ENCODE results near the gene RPL7L1. TPM values are rescaled to one million over a fixed set of nuclear protein-coding genes. Genes with fewer than 3 reads are reported as not detected.
"Not testable (repeated sequence)": the region's sequence is repeated elsewhere in the genome, so short reads cannot be mapped to it uniquely, and the experiment has no call there.

The RPL7L1 gene
- total RNA-seq, 1 experiment from 2014 or later, result 104 TPM

DNA sequence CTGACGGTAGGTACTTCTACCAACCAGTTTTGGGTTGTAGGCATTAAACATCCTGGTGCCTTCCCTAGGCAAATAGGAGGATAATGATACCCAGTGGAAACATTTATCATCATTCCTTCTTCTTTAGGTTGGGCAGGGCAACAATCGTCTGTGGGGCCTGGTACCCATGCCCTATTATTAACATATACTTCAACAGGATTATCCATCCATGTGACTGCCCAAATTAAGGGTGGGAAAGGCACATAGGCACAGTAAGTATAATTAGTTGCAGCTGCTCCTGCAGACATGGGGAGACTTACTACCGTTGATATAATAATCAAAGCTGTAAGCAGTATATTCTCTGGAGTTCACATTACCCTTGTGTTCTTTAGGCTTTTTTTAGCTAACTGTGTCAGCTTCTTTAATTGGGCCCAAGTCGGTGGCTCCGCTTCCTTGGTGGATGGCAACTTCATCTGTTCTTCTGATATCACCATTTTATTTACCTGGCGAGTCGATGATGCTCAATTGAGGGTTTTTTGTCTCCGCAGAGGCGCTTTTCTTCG, 16.8 kb downstream of the RPL7L1 start:
- DNase-seq, result no peak
- Histone ChIP-seq H3K4me1 (ENCODE audit: low read length) (peaks cover 42% of the 10 kb centered on the region), H2AFZ (ENCODE audit: low read length) (no peak overlapping the region), H3K9me3 (ENCODE audit: low read length) (no peaks in the 10 kb centered on the region), H3K27me3 (ENCODE audit: low read length) (no peaks in the 10 kb centered on the region), H4K20me1 (ENCODE audit: insufficient read depth, low read depth, low read length) (no peaks in the 10 kb centered on the region), H3K9ac (ENCODE audit: low read length) (no peak overlapping the region), H3K9me2 (replicated peaks; ENCODE audit: insufficient read depth, low read length) (no peaks in the 10 kb centered on the region), H3K4me3 (ENCODE audit: low read length) (no peak overlapping the region), H3K36me3 (ENCODE audit: insufficient read depth, low read length) (no peaks in the 10 kb centered on the region), H3K27ac (ENCODE audit: low read length) (no peak overlapping the region), H3K4me2 (ENCODE audit: low read depth, low read length, poor library complexity, severe bottlenecking) (no peak overlapping the region), H3K79me2 (ENCODE audit: low read length) (no peaks in the 10 kb centered on the region)

DNA sequence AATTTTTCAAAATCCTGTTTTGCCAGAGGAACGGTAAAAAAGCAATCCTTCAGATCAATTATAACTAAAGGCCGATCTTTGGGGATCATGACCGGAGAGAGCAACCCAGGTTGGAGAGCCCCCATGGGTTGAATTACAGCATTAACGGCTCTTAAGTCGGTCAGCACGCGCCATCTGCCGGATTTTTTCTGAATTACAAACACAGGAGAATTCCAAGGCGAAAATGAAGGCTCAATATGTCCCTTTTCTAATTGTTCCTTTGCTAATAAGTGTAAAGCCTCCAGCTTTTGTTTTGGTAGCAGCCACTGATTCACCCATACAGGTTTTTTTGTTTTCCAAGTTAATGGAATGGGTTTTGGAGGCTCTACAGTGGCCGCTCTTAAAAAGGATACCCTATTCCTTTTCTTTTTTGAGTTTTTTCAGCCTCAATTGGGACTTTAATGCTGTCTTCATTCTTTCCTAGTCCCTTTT, 19.5 kb downstream of the RPL7L1 start:
- DNase-seq, result peak; percentile 94
- Histone ChIP-seq H2AFZ (ENCODE audit: low read length) (no peak overlapping the region; the same call in 1 of the 2 replicates), H3K9ac (ENCODE audit: low read length) (no peak overlapping the region)

DNA sequence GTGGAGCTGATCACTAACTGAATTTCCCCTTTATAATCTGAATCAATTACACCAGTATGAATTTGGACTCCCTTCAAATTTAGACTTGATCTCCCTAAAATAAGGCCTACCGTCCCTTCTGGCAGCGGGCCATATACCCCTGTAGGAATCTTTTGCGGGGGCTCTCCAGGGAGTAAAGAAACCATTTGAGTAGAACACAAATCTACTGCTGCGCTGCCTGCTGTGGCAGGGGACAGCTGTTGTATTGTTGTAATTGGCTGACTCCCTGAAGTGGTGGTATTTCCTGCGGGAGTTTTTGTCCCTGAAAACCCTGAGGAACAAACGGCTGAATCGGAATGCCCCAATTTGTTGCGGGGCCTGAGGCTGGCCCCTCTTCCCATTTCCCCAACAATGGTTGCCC, 20.5 kb downstream of the RPL7L1 start:
- H4K20me1 ChIP-seq (ENCODE audit: insufficient read depth, low read depth, low read length), result no peaks in the 10 kb centered on the region
- no peaks in the 10 kb centered on the region for H3K9me3 ChIP-seq (ENCODE audit: low read length)
- no peaks in the 10 kb centered on the region for H3K79me2 ChIP-seq (ENCODE audit: low read length)
- no peak overlapping the region for H3K27ac ChIP-seq (ENCODE audit: low read length)
- H2AFZ ChIP-seq (ENCODE audit: low read length), result no peak overlapping the region
- no peak overlapping the region for H3K4me2 ChIP-seq (ENCODE audit: low read depth, low read length, poor library complexity, severe bottlenecking)
- H3K36me3 ChIP-seq (ENCODE audit: insufficient read depth, low read length), result no peaks in the 10 kb centered on the region
- DNase-seq, result no peak
- no peaks in the 10 kb centered on the region for H3K27me3 ChIP-seq (ENCODE audit: low read length)
- peaks cover 32% of the 10 kb centered on the region for H3K4me1 ChIP-seq (ENCODE audit: low read length)
- no peaks in the 10 kb centered on the region for H3K9me2 ChIP-seq (replicated peaks; ENCODE audit: insufficient read depth, low read length)
- H3K4me3 ChIP-seq (ENCODE audit: low read length), result no peak overlapping the region
- no peak overlapping the region for H3K9ac ChIP-seq (ENCODE audit: low read length)

More for the DNA sequence above, 19.5 kb downstream of the RPL7L1 start:
- no peaks in the 10 kb centered on the region for H3K79me2 ChIP-seq (ENCODE audit: low read length)
- H3K9me2 ChIP-seq (replicated peaks; ENCODE audit: insufficient read depth, low read length), result no peaks in the 10 kb centered on the region
- H3K36me3 ChIP-seq (ENCODE audit: insufficient read depth, low read length), result no peaks in the 10 kb centered on the region
- no peak overlapping the region for H3K27ac ChIP-seq (ENCODE audit: low read length)
- H3K4me2 ChIP-seq (ENCODE audit: low read depth, low read length, poor library complexity, severe bottlenecking), result peak overlapping the region; percentile 63
- H4K20me1 ChIP-seq (ENCODE audit: insufficient read depth, low read depth, low read length), result no peaks in the 10 kb centered on the region
- H3K27me3 ChIP-seq (ENCODE audit: low read length), result no peaks in the 10 kb centered on the region
- H3K4me3 ChIP-seq (ENCODE audit: low read length), result no peak overlapping the region
- no peaks in the 10 kb centered on the region for H3K9me3 ChIP-seq (ENCODE audit: low read length)
- H3K4me1 ChIP-seq (ENCODE audit: low read length), result peaks cover 41% of the 10 kb centered on the region

DNA sequence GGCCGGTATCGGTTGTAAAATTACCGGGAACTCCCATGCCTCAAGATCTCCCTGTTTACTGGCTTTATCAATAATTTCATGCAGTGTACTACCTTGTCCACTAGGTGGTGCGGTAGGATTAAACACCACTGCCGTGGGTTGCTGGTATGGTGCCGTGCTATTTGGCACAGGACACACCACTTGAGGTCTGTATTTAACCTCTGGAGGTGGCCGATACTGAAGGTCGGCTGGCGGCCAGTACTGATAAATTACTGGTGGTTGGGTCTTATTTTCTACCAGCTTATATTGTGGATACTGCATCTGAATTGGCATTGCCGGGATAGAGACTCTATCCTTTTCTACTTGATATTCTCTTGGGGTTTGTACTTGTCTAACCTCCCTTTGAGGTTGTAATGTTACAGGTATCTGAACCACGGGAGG, 22.1 kb downstream of the RPL7L1 start:
- H3K9me2 ChIP-seq (replicated peaks; ENCODE audit: insufficient read depth, low read length), result no peaks in the 10 kb centered on the region
- peak; percentile 93 for DNase-seq
- H3K4me2 ChIP-seq (ENCODE audit: low read depth, low read length, poor library complexity, severe bottlenecking), result peak overlapping the region; percentile 52
- peak overlapping the region; percentile 51; the same call in 1 of the 2 replicates for H2AFZ ChIP-seq (ENCODE audit: low read length)
- no peaks in the 10 kb centered on the region for H3K36me3 ChIP-seq (ENCODE audit: insufficient read depth, low read length)
- H3K79me2 ChIP-seq (ENCODE audit: low read length), result no peaks in the 10 kb centered on the region
- peak overlapping the region; percentile 42; the same call in 1 of the 2 replicates for H3K9ac ChIP-seq (ENCODE audit: low read length)
- H4K20me1 ChIP-seq (ENCODE audit: insufficient read depth, low read depth, low read length), result no peaks in the 10 kb centered on the region
- H3K9me3 ChIP-seq (ENCODE audit: low read length), result no peaks in the 10 kb centered on the region
- H3K27me3 ChIP-seq (ENCODE audit: low read length), result no peaks in the 10 kb centered on the region
- no peak overlapping the region for H3K27ac ChIP-seq (ENCODE audit: low read length)
- H3K4me1 ChIP-seq (ENCODE audit: low read length), result peaks cover 31% of the 10 kb centered on the region
- peak overlapping the region; percentile 51; the same call in 1 of the 2 replicates for H3K4me3 ChIP-seq (ENCODE audit: low read length)

DNA sequence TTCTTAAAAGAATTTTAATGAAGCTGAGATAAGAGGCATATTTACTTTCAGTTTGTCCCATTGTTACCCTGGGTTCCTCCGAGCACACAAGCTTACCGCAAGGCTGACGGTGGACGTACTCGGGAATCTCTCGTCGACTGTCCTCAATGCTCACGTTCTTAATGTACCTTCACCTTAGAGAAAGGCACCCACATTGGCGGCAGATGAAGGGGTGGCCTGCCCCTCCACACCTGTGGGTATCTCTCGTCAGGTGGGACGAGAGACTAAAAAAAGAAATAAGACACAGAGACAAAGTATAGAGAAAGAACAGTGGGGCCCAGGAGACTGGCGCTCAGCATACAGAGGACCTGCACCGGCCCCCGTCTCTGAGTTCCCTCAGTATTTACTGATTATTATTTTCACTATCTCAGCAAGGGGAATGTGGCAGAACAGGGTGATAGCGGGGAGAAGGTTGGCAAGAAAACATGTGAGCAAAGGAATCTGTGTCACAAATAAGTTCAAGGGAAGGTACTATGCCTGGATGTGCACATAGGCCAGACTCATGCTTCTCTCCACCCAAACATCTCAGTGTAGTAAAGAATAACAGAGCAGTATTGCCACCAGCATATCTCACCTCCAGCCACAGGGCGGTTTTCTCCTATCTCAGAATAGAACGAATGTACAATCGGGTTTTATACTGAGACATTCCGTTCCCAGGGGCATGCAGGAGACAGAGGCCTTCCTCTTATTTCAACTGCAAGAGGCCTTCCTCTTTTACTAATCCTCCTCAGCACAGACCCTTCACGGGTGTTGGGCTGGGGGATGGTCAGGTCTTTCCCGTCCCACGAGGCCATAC, 23.2 kb downstream of the RPL7L1 start:
- not testable (repeated sequence) for H3K9me2 ChIP-seq (replicated peaks; ENCODE audit: insufficient read depth, low read length); H3K9me3 ChIP-seq (ENCODE audit: low read length); H4K20me1 ChIP-seq (ENCODE audit: insufficient read depth, low read depth, low read length); H3K36me3 ChIP-seq (ENCODE audit: insufficient read depth, low read length); H3K27me3 ChIP-seq (ENCODE audit: low read length); H3K79me2 ChIP-seq (ENCODE audit: low read length)
- Histone ChIP-seq H3K4me2 (ENCODE audit: low read depth, low read length, poor library complexity, severe bottlenecking) (peak overlapping the region; percentile 52), H3K9ac (ENCODE audit: low read length) (peak overlapping the region; percentile 42), H3K27ac (ENCODE audit: low read length) (peak overlapping the region; percentile 74), H3K4me3 (ENCODE audit: low read length) (peak overlapping the region; percentile 51), H3K4me1 (ENCODE audit: low read length) (peaks cover 31% of the 10 kb centered on the region), H2AFZ (ENCODE audit: low read length) (peak overlapping the region; percentile 82)
- peak; percentile 84 for DNase-seq

DNA sequence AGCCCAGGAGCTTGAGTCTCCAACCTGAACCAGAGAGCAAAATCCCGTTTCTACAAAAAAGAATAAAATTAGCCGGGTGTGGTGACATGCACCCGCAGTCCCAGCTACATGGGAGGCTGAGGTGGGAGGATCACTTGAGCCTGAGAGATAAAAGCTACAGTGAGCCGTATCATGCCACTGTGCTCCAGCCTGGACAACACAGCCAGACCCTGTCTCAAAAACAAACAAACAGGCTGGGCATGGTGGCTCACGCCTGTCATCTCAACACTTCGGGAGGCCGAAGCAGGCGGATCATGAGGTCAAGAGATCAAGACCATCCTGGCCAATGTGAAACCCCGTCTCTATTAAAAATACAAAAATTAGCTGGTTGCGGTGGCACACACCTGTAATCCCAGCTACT, 25.1 kb downstream of the RPL7L1 start:
- H3K4me1 ChIP-seq (ENCODE audit: low read length), result peaks cover 26% of the 10 kb centered on the region
- no peaks in the 10 kb centered on the region for H3K9me2 ChIP-seq (replicated peaks; ENCODE audit: insufficient read depth, low read length)
- H3K9me3 ChIP-seq (ENCODE audit: low read length), result no peaks in the 10 kb centered on the region
- H3K27me3 ChIP-seq (ENCODE audit: low read length), result no peaks in the 10 kb centered on the region
- H4K20me1 ChIP-seq (ENCODE audit: insufficient read depth, low read depth, low read length), result no peaks in the 10 kb centered on the region
- H3K79me2 ChIP-seq (ENCODE audit: low read length), result no peaks in the 10 kb centered on the region
- H3K36me3 ChIP-seq (ENCODE audit: insufficient read depth, low read length), result no peaks in the 10 kb centered on the region
- H3K4me3 ChIP-seq (ENCODE audit: low read length), result no peak overlapping the region
- DNase-seq, result no peak
- no peak overlapping the region for H3K27ac ChIP-seq (ENCODE audit: low read length)
- no peak overlapping the region for H3K9ac ChIP-seq (ENCODE audit: low read length)
- H3K4me2 ChIP-seq (ENCODE audit: low read depth, low read length, poor library complexity, severe bottlenecking), result no peak overlapping the region
- no peak overlapping the region for H2AFZ ChIP-seq (ENCODE audit: low read length)

DNA sequence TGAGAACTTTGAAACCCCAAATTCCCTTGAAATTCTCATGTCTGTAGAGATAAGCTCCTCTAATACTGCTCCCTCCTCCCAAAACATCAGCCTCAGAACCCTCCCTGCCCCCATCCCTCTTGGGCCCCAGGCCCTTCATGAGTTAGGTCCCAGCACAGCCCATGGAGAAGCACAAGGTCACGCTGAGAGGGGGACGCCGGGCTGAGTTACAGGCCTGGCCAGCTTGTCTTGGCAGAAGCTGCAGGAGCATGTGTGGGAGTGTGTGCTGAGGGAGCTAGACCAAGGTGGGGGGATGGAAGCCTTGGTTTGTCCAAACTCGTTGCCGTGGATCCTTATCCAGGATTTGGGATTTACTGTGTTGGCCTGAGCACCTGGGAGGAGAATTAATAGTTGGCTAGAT, 27.9 kb downstream of the RPL7L1 start:
- Histone ChIP-seq H3K27me3 (ENCODE audit: low read length) (no peaks in the 10 kb centered on the region), H3K9me2 (replicated peaks; ENCODE audit: insufficient read depth, low read length) (no peaks in the 10 kb centered on the region), H3K4me3 (ENCODE audit: low read length) (no peak overlapping the region), H3K36me3 (ENCODE audit: insufficient read depth, low read length) (no peaks in the 10 kb centered on the region), H3K9me3 (ENCODE audit: low read length) (no peaks in the 10 kb centered on the region), H3K4me1 (ENCODE audit: low read length) (peaks cover 12% of the 10 kb centered on the region), H3K79me2 (ENCODE audit: low read length) (no peaks in the 10 kb centered on the region), H3K4me2 (ENCODE audit: low read depth, low read length, poor library complexity, severe bottlenecking) (no peak overlapping the region), H2AFZ (ENCODE audit: low read length) (no peak overlapping the region), H3K27ac (ENCODE audit: low read length) (no peak overlapping the region), H4K20me1 (ENCODE audit: insufficient read depth, low read depth, low read length) (no peaks in the 10 kb centered on the region), H3K9ac (ENCODE audit: low read length) (no peak overlapping the region)
- no peak for DNase-seq

DNA sequence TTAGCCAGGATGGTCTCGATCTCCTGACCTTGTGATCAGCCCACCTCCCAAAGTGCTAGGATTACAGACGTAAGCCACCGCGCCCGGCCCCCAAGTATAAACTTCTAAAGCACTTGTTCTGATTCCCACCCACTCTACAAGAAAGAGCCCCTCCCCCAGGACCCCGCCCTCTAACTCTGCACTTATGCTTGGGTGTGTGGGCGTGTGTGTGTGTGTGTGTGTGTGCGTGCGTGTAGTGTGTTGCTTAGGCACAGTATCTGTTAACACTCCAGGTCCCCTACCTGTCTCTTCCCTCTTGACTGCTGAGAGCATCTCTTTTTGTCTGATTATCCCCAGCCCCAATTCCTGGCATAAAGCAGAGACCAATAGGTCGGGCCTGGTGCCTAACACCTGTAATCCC, 30.4 kb downstream of the RPL7L1 start:
- H3K4me1 ChIP-seq (ENCODE audit: low read length), result no peaks in the 10 kb centered on the region

More for the DNA sequence above, 30.4 kb downstream of the RPL7L1 start:
- no peak overlapping the region for H3K9ac ChIP-seq (ENCODE audit: low read length)
- H3K9me2 ChIP-seq (replicated peaks; ENCODE audit: insufficient read depth, low read length), result no peaks in the 10 kb centered on the region
- H4K20me1 ChIP-seq (ENCODE audit: insufficient read depth, low read depth, low read length), result no peaks in the 10 kb centered on the region
- H3K79me2 ChIP-seq (ENCODE audit: low read length), result no peaks in the 10 kb centered on the region
- no peaks in the 10 kb centered on the region for H3K9me3 ChIP-seq (ENCODE audit: low read length)
- H3K27me3 ChIP-seq (ENCODE audit: low read length), result no peaks in the 10 kb centered on the region
- no peak overlapping the region for H3K4me3 ChIP-seq (ENCODE audit: low read length)
- no peak overlapping the region for H3K27ac ChIP-seq (ENCODE audit: low read length)
- no peak overlapping the region for H3K4me2 ChIP-seq (ENCODE audit: low read depth, low read length, poor library complexity, severe bottlenecking)
- no peak overlapping the region for H2AFZ ChIP-seq (ENCODE audit: low read length)
- DNase-seq, result no peak
- H3K36me3 ChIP-seq (ENCODE audit: insufficient read depth, low read length), result no peaks in the 10 kb centered on the region

Measured in Karpas-422 (cell line).